A673 (cell line): ENCODE results near the gene RYR1.

ENCODE experiments used
- EZH2 ChIP-seq: fragments of 200-600 bp; sonication (generic); IDR thresholded peaks from 2 replicates; pipeline ENCODE4 v1.6.1; 2017; ENCODE audit warnings: borderline replicate concordance, low read depth, mild to moderate bottlenecking, mixed read lengths, antibody characterized with exemption, low read length; ENCODE audit not compliant: poor library complexity, severe bottlenecking
- TF ChIP-seq, protein P1 (sequence below): fragments of 300-800, 200-600 bp; sonication (generic); conservative IDR thresholded peaks from 2 replicates; pipeline ENCODE4 v1.5.1; 2017; ENCODE audit warnings: low read depth, mild to moderate bottlenecking, antibody characterized with exemption, low read length, moderate library complexity, mixed read lengths

DNA sequence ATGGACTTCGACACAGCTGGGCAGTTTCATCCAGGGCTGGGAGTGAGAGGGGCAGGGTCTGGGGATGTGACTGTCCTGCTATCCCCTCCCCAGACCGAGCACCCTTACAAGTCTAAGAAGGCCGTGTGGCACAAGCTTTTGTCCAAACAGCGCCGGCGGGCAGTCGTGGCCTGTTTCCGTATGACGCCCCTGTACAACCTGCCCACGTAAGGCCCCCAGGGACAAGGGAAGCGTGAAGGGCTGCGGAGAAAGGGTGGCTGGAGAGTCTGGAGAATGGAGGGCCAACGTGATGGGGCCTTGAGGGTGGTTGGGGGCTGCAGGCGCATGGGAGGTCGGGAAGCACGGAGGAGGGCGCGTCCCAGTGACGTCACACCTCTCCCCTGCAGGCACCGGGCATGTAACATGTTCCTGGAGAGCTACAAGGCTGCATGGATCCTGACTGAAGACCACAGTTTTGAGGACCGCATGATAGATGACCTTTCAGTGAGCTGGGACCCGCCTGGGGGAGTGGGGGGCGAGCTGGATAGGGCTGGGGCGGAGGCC lies 94.8 kb downstream of the RYR1 start:
- TF ChIP-seq, protein P1, sequence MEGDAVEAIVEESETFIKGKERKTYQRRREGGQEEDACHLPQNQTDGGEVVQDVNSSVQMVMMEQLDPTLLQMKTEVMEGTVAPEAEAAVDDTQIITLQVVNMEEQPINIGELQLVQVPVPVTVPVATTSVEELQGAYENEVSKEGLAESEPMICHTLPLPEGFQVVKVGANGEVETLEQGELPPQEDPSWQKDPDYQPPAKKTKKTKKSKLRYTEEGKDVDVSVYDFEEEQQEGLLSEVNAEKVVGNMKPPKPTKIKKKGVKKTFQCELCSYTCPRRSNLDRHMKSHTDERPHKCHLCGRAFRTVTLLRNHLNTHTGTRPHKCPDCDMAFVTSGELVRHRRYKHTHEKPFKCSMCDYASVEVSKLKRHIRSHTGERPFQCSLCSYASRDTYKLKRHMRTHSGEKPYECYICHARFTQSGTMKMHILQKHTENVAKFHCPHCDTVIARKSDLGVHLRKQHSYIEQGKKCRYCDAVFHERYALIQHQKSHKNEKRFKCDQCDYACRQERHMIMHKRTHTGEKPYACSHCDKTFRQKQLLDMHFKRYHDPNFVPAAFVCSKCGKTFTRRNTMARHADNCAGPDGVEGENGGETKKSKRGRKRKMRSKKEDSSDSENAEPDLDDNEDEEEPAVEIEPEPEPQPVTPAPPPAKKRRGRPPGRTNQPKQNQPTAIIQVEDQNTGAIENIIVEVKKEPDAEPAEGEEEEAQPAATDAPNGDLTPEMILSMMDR, result no peak
- no peak for TF ChIP-seq EZH2
